ENCODE measurements around the gene MTO1.

GRCh38 chr6:73542891-73543290 lies 81.4 kb downstream of the MTO1 start:
- TF ChIP-seq CTCF (IDR thresholded peaks at IDR 0.05; ENCODE audit: low read depth, low read length) (no peak), EZH2phosphoT487 (IDR thresholded peaks at IDR 0.05; ENCODE audit: low read depth) (no peak)
